Naive thymus-derived CD4-positive, alpha-beta T cell (primary cell): ENCODE data around the gene PDGFC. TPM values are rescaled to one million over a fixed set of nuclear protein-coding genes. Genes with fewer than 3 reads are reported as not detected.
"Not testable (repeated sequence)": the region's sequence is repeated elsewhere in the genome, so short reads cannot be mapped to it uniquely, and the experiment has no call there.

Experiments used
- ATAC-seq: fragments of 150-1000 bp; cut with Tn5 transposase; 2 replicates; pipeline ENCODE4 v1.10.0; 2021; ENCODE audit warnings: mild to moderate bottlenecking, moderate library complexity
- CTCF ChIA-PET: fragments of 350-600 bp; sonication (Branson Sonifier 250); formaldehyde crosslinking; loops from one replicate; lab custom pipeline; 2021; ENCODE audit warnings: antibody characterized with exemption; lab: Charles Lee
- POLR2A ChIA-PET: fragments of 350-600 bp; sonication (Branson Sonifier 250); formaldehyde crosslinking; loops from one replicate; lab custom pipeline; 2021; ENCODE audit warnings: antibody characterized with exemption, inconsistent platforms; lab: Charles Lee
- DNase-seq, 9 donors: peaks; one replicate each; pipeline versions ENCODE4 v3.0.0 to v3.0.0-alpha.2; 2020 to 2022; ENCODE audit warnings: mixed read lengths in 1 of 9
- H3K27ac ChIP-seq: one replicate; pipeline ENCODE4 v1.7.0; 2013; ENCODE audit warnings: mild to moderate bottlenecking, low read depth, low read length, moderate library complexity
- H3K27me3 ChIP-seq, 2 donors: one replicate each; pipeline ENCODE4 v1.7.0; 2013; ENCODE audit warnings: low read length in 2 of 2, mild to moderate bottlenecking in 2 of 2, moderate library complexity in 2 of 2; ENCODE audit not compliant: control insufficient read depth in 2 of 2, insufficient read depth in 2 of 2
- H3K36me3 ChIP-seq, 3 experiments: 1 replicate in 2 of 3; 2 replicates in 1 of 3; pipeline ENCODE4 v1.7.0; 2013; ENCODE audit warnings: low read length in 3 of 3, mild to moderate bottlenecking in 3 of 3, moderate library complexity in 1 of 3; ENCODE audit not compliant: insufficient read depth in 3 of 3, control insufficient read depth in 2 of 3
- H3K4me1 ChIP-seq, 2 donors: one replicate each; pipeline ENCODE4 v1.7.0; 2013; ENCODE audit warnings: low read length in 2 of 2, mild to moderate bottlenecking in 2 of 2, moderate library complexity in 1 of 2; ENCODE audit not compliant: control insufficient read depth in 2 of 2, insufficient read depth in 2 of 2
- H3K4me3 ChIP-seq: 2 replicates; pipeline ENCODE4 v1.7.0; 2013; ENCODE audit warnings: mild to moderate bottlenecking, low read length
- H3K9me3 ChIP-seq, 3 experiments: 1 replicate in 2 of 3; 2 replicates in 1 of 3; pipeline ENCODE4 v1.7.0; 2013; ENCODE audit warnings: low read length in 3 of 3; ENCODE audit not compliant: control insufficient read depth in 2 of 3
- H3K27ac Mint-ChIP-seq, 9 donors: one replicate each; pipeline ENCODE4 v1.8.0; 2020 to 2022; ENCODE audit warnings: mixed read lengths in 9 of 9, mild to moderate bottlenecking in 8 of 9, moderate library complexity in 5 of 9, inconsistent platforms in 2 of 9
- H3K27me3 Mint-ChIP-seq, 5 donors: one replicate each; pipeline ENCODE4 v1.8.0; 2021 to 2022; ENCODE audit warnings: mixed read lengths in 5 of 5, mild to moderate bottlenecking in 1 of 5
- H3K36me3 Mint-ChIP-seq, 5 donors: one replicate each; pipeline ENCODE4 v1.8.0; 2020 to 2022; ENCODE audit warnings: mixed read lengths in 5 of 5, mild to moderate bottlenecking in 3 of 5, inconsistent platforms in 1 of 5
- H3K4me1 Mint-ChIP-seq, 7 donors: one replicate each; pipeline ENCODE4 v1.8.0; 2020 to 2022; ENCODE audit warnings: mixed read lengths in 7 of 7, mild to moderate bottlenecking in 3 of 7, inconsistent platforms in 1 of 7
- H3K4me3 Mint-ChIP-seq, 10 donors: one replicate each; pipeline ENCODE4 v1.8.0; 2020 to 2022; ENCODE audit warnings: mild to moderate bottlenecking in 10 of 10, mixed read lengths in 10 of 10, moderate library complexity in 6 of 10, inconsistent platforms in 2 of 10
- H3K9me3 Mint-ChIP-seq, 11 donors: one replicate each; pipeline ENCODE4 v1.8.0; 2020 to 2022; ENCODE audit warnings: mixed read lengths in 11 of 11, mild to moderate bottlenecking in 4 of 11, inconsistent platforms in 1 of 11, moderate library complexity in 1 of 11
- intact Hi-C, 2 donors: fragments of 100-400 bp; cut with micrococcal nuclease; formaldehyde crosslinking; loops; one replicate each; pipeline ENCODE4 v1.15.1; 2023
- polyA plus RNA-seq, 2 donors: library from polyadenylated mRNA; unstranded; fragments of 300-500 nt; fragmentation: Illumina TruSeq; gene quantifications; one replicate each; pipeline ENCODE4 v1.2.3, GENCODE V29; 2021
- total RNA-seq, 6 experiments: library from RNA in 5 of 6; stranded (reverse) in 5 of 6; gene quantifications; 1 replicate in 5 of 6; 2 replicates in 1 of 6; pipeline ENCODE4 v1.2.3 and lab custom pipeline; 2021 to 2026

PDGFC gene
- total and polyA plus RNA-seq, 7 experiments from 2014 or later = 0.19 to 2.0 (median 1.2) TPM; not detected in 4

- ATAC-seq (no peak), DNase-seq (no peak)
- Histone ChIP-seq H3K27me3 (no peaks in the 10 kb centered on the region), H3K4me1 (no peaks in the 10 kb centered on the region), H3K27ac (no peak overlapping the region), H3K36me3 (no peaks in the 10 kb centered on the region), H3K9me3 (no peaks in the 10 kb centered on the region), H3K4me3 (no peak overlapping the region)
- Mint-ChIP-seq H3K27ac (no peak overlapping the region), H3K27me3 (no peaks in the 10 kb centered on the region), H3K36me3 (no peaks in the 10 kb centered on the region), H3K9me3 (peaks cover 0 to 12% (median 0%) of the 10 kb centered on the region in 11 donors), H3K4me1 (no peaks in the 10 kb centered on the region), H3K4me3 (no peak overlapping the region)
- ChIA-PET CTCF (no interaction called here), POLR2A (interaction anchor here (0.6 kb wide), 1 partner anchor 71 kb away, joined by 3 read pairs; no protein-coding TSS in a partner anchor)
- intact Hi-C loops = no loop called here
These were observed 97.8 kb downstream of the PDGFC start for GRCh38 chr4:156873799-156874198.

GRCh38 chr4:156870861-156871260, 100.7 kb downstream of the PDGFC start:
- Mint-ChIP-seq H3K36me3 (no peaks in the 10 kb centered on the region), H3K27ac (no peak overlapping the region), H3K4me3 (no peak overlapping the region), H3K4me1 (no peaks in the 10 kb centered on the region), H3K9me3 (peaks cover 0 to 5% (median 1%) of the 10 kb centered on the region in 11 donors), H3K27me3 (no peaks in the 10 kb centered on the region)
- ChIA-PET CTCF (no interaction called here), POLR2A (no interaction called here)
- H3K9me3 ChIP-seq = no peaks in the 10 kb centered on the region
- H3K4me3 ChIP-seq = no peak overlapping the region
- no peaks in the 10 kb centered on the region for H3K4me1 ChIP-seq
- no peak overlapping the region for H3K27ac ChIP-seq
- intact Hi-C loops = no loop called here
- ATAC-seq (no peak), DNase-seq (no peak)
- no peaks in the 10 kb centered on the region for H3K27me3 ChIP-seq
- no peaks in the 10 kb centered on the region for H3K36me3 ChIP-seq

- POLR2A ChIA-PET = no interaction called here
- Mint-ChIP-seq H3K27ac (no peak overlapping the region), H3K36me3 (no peaks in the 10 kb centered on the region), H3K27me3 (no peaks in the 10 kb centered on the region), H3K9me3 (peaks cover 0 to 5% (median 1%) of the 10 kb centered on the region in 11 donors), H3K4me1 (no peaks in the 10 kb centered on the region), H3K4me3 (no peak overlapping the region)
- DNase-seq (no peak), ATAC-seq (no peak)
- Histone ChIP-seq H3K4me3 (no peak overlapping the region), H3K27ac (no peak overlapping the region), H3K9me3 (no peaks in the 10 kb centered on the region), H3K36me3 (no peaks in the 10 kb centered on the region), H3K4me1 (no peaks in the 10 kb centered on the region), H3K27me3 (no peaks in the 10 kb centered on the region)
- intact Hi-C loops = no loop called here
- CTCF ChIA-PET = no interaction called here
These were observed 101.5 kb downstream of the PDGFC start for GRCh38 chr4:156870131-156870530.

- DNase-seq, ATAC-seq, H3K36me3 ChIP-seq, H3K9me3 ChIP-seq, H3K9me3 Mint-ChIP-seq, H3K4me1 ChIP-seq, POLR2A ChIA-PET, H3K36me3 Mint-ChIP-seq, H3K4me3 Mint-ChIP-seq, CTCF ChIA-PET, H3K4me1 Mint-ChIP-seq, H3K27me3 Mint-ChIP-seq, H3K27ac Mint-ChIP-seq, H3K27me3 ChIP-seq, H3K4me3 ChIP-seq, H3K27ac ChIP-seq: not testable (repeated sequence)
- intact Hi-C loops = loop anchor here in 1 of 2 donors (10.0 kb wide), 1 partner anchor 59 kb away; no protein-coding TSS in a partner anchor
These were observed 105.5 kb downstream of the PDGFC start for GRCh38 chr4:156866088-156866487.

- Histone ChIP-seq H3K36me3 (no peaks in the 10 kb centered on the region), H3K27me3 (no peaks in the 10 kb centered on the region), H3K9me3 (no peaks in the 10 kb centered on the region), H3K4me1 (no peaks in the 10 kb centered on the region), H3K27ac (no peak overlapping the region), H3K4me3 (no peak overlapping the region)
- Mint-ChIP-seq H3K4me3 (no peak overlapping the region), H3K36me3 (no peaks in the 10 kb centered on the region), H3K27me3 (no peaks in the 10 kb centered on the region), H3K9me3 (peaks cover 0 to 8% (median 1%) of the 10 kb centered on the region in 11 donors), H3K27ac (no peak overlapping the region), H3K4me1 (no peaks in the 10 kb centered on the region)
- ATAC-seq (no peak), DNase-seq (no peak)
- ChIA-PET POLR2A (no interaction called here), CTCF (interaction anchor here (0.7 kb wide), 1 partner anchor 882 kb away, joined by 3 read pairs; no protein-coding TSS in a partner anchor)
- intact Hi-C loops = loop anchor here in 1 of 2 donors (10.0 kb wide), 1 partner anchor 59 kb away; no protein-coding TSS in a partner anchor
These were observed 106.1 kb downstream of the PDGFC start for GRCh38 chr4:156865451-156865850.

GRCh38 chr4:156858071-156858470, 113.5 kb downstream of the PDGFC start:
- Histone ChIP-seq H3K36me3 (no peaks in the 10 kb centered on the region), H3K4me1 (no peaks in the 10 kb centered on the region), H3K9me3 (no peaks in the 10 kb centered on the region), H3K4me3 (no peak overlapping the region), H3K27me3 (no peaks in the 10 kb centered on the region), H3K27ac (no peak overlapping the region)
- Mint-ChIP-seq H3K27me3 (no peaks in the 10 kb centered on the region), H3K4me1 (no peaks in the 10 kb centered on the region), H3K4me3 (no peak overlapping the region), H3K36me3 (no peaks in the 10 kb centered on the region), H3K9me3 (peaks cover 0 to 4% (median 0%) of the 10 kb centered on the region in 11 donors), H3K27ac (no peak overlapping the region)
- ChIA-PET POLR2A (no interaction called here), CTCF (no interaction called here)
- DNase-seq = no peak
- ATAC-seq = no peak
- intact Hi-C loops = no loop called here

- Histone ChIP-seq H3K27me3 (no peaks in the 10 kb centered on the region), H3K4me3 (no peak overlapping the region), H3K36me3 (no peaks in the 10 kb centered on the region), H3K9me3 (peaks cover 0 to 3% (median 0%) of the 10 kb centered on the region in 3 experiments), H3K4me1 (no peaks in the 10 kb centered on the region), H3K27ac (no peak overlapping the region)
- ATAC-seq = no peak
- peaks cover 3 to 23% (median 18%) of the 10 kb centered on the region in 11 donors for H3K9me3 Mint-ChIP-seq
- H3K36me3 Mint-ChIP-seq = peaks cover 0 to 8% (median 0%) of the 10 kb centered on the region in 5 donors
- H3K27me3 Mint-ChIP-seq = no peaks in the 10 kb centered on the region
- H3K27ac Mint-ChIP-seq = no peak overlapping the region
- ChIA-PET POLR2A (no interaction called here), CTCF (no interaction called here)
- intact Hi-C loops = no loop called here
- no peaks in the 10 kb centered on the region for H3K4me1 Mint-ChIP-seq
- no peak overlapping the region for H3K4me3 Mint-ChIP-seq
- no peak for DNase-seq
These were observed 132.8 kb downstream of the PDGFC start for GRCh38 chr4:156838761-156839160.
